AG04450 (cell line): ENCODE data around the gene MOV10L1. TPM values are rescaled to one million over a fixed set of nuclear protein-coding genes. Genes with fewer than 3 reads are reported as not detected.

Source experiments
- CTCF ChIA-PET: fragments of 300-600, 350-600 bp; formaldehyde crosslinking; extraction: SDS; loops from one replicate; lab custom pipeline; 2022; ENCODE audit warnings: antibody characterized with exemption, inconsistent platforms; lab: Charles Lee
- POLR2A ChIA-PET: fragments of 350-600 bp; formaldehyde crosslinking; extraction: SDS; loops from one replicate; lab custom pipeline; 2021; ENCODE audit warnings: antibody characterized with exemption, inconsistent platforms; lab: Yijun Ruan, JAX
- DNase-seq: peaks from one replicate; pipeline ENCODE4 v3.0.0-alpha.2; 2011; ENCODE audit warnings: low read depth, low spot score
- H3K27ac ChIP-seq: one replicate; pipeline ENCODE4 v1.5.1; 2012; ENCODE audit warnings: low read depth, low read length, control low read depth
- H3K27me3 ChIP-seq: one replicate; pipeline ENCODE4 v1.6.0; 2012; ENCODE audit warnings: low read length; ENCODE audit not compliant: control insufficient read depth, insufficient read depth
- H3K4me3 ChIP-seq: 2 replicates; pipeline ENCODE4 v1.5.1; 2011; ENCODE audit warnings: mild to moderate bottlenecking, low read depth, low read length, control low read depth
- H3K9me3 ChIP-seq: 2 replicates; pipeline ENCODE4 v1.5.1; 2012; ENCODE audit warnings: low read length; ENCODE audit not compliant: control insufficient read depth, insufficient read depth
- polyA minus RNA-seq: library from RNA; depleted of rRNA, polyadenylated mRNA; stranded (reverse); fragments of >200 nt; gene quantifications from 2 replicates; pipeline ENCODE4 v1.2.3, GENCODE V29; 2011; rRNA and poly(A)+ RNA removed
- polyA plus RNA-seq: library from polyadenylated mRNA; depleted of rRNA; stranded (reverse); fragments of >200 nt; gene quantifications from 2 replicates; pipeline ENCODE4 v1.2.3, GENCODE V29; 2011; rRNA removed
- TF ChIP-seq, protein P1 (sequence below): IDR thresholded peaks from 2 replicates; pipeline ENCODE4 v1.5.1; 2011; ENCODE audit warnings: low read depth, low read length, control low read depth, inconsistent platforms

The MOV10L1 gene
- polyA plus RNA-seq (4.2 and 4.6 TPM in 2 replicates), polyA minus RNA-seq (4.3 and 5.5 TPM in 2 replicates)

DNA sequence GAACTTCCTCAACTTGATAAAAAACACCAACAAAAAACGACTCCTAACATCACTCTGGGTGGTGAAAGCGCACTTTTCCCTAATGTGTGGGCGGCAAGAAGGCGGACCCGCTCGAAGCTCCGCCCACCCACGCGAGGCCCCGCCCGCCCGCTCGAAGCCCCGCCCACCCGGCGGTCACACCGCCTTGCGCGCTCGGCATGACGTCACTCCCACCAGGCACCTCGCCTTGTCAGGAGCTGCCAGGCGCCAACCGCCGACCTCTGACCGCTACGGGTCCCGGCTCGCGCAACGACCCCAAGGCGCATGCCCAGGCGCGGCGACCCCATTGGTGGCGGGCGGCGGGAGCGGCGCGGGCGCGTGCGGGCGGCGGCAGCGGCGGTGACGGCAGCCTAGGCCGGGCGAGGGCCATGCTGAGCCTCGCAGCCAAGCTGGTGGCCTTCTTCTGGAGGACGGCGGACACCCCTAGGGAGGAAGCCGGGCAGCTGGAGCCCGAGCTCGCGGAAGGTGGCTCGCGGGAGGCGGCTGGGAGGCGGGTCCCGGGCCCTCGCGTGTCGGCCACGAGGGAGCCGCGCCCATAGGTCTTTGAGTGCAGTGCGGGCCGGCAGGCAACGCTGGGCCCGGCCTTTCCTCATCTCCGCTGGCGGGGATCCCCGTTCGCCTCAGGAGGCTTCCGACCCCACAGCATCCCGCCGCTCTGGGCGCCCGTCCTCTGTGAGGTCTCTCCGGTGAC lies at the start of gene MOV10L1:
Gene MOV10L1 (plus strand): TSS at position 325 of the 730 bp plus-strand sequence. CDS start 83 bp downstream, at position 408.
- H3K27ac ChIP-seq, result no peak within 1 kb of the TSS
- H3K9me3 ChIP-seq, result peaks cover 34% of the 10 kb centered on the region
- no peak within 1 kb of the TSS for H3K4me3 ChIP-seq
- H3K27me3 ChIP-seq, result peaks cover 3% of the 10 kb centered on the region
- DNase-seq, result no peak
- CTCF ChIA-PET, result no interaction called here
- POLR2A ChIA-PET, result no interaction called here
- TF ChIP-seq, protein P1, sequence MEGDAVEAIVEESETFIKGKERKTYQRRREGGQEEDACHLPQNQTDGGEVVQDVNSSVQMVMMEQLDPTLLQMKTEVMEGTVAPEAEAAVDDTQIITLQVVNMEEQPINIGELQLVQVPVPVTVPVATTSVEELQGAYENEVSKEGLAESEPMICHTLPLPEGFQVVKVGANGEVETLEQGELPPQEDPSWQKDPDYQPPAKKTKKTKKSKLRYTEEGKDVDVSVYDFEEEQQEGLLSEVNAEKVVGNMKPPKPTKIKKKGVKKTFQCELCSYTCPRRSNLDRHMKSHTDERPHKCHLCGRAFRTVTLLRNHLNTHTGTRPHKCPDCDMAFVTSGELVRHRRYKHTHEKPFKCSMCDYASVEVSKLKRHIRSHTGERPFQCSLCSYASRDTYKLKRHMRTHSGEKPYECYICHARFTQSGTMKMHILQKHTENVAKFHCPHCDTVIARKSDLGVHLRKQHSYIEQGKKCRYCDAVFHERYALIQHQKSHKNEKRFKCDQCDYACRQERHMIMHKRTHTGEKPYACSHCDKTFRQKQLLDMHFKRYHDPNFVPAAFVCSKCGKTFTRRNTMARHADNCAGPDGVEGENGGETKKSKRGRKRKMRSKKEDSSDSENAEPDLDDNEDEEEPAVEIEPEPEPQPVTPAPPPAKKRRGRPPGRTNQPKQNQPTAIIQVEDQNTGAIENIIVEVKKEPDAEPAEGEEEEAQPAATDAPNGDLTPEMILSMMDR, result no peak

DNA sequence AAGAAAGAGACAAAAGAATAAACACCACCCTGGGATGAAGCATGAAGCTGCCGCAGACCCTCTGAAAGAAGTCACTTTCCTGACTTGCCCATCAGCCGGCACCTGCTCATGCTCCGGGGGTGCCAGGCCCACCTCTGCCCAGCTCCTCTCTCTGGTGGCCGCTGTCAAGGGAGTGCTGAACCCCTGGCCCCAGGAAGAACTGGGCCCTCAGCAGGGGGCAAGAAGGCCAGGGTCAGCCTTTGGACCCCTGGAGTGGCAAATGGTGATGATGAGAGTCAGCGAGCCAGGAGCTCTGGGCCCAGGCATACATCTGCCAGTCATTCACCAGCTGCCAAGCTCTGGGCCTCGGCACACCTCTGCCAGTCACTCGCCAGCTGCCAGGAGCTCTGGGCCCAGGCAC lies 49.1 kb upstream of the MOV10L1 start:
- POLR2A ChIA-PET, result no interaction called here

DNA sequence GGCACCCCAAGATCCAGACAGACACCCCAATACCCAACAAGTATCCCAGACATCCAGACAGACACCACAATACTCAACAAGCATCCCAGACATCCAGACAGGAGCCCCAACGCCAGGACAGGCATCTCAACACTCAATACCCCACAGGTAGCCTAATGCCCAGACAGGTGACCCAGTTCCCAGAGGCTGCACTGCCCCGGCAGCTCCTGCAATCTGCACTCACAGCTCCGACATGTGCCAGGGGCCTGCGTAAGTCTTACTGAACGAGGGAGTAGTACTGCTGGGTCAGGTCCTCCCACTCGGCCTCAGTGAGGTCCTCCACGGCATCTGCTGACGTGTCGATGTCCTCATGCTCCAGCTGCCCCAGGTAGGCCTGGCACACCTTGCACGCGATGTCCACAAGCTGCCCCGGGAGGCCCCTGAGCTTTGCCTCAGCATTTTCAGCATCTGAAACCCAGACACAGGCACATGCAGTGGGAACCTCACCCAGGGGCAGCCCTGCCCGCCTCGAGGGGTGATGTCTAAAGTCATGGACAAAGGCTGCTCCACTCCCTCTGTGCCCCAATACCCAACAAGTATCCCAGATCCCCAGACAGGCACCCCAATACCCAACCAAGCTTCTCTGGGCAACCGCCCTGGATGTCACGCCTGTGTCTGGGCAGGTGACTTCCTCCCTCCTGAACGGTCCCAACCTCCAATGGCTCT lies 48.3 kb upstream of the MOV10L1 start:
- ChIA-PET CTCF (no interaction called here), POLR2A (no interaction called here)
- TF ChIP-seq, protein P1, result no peak
- no peak overlapping the region for H3K4me3 ChIP-seq
- H3K9me3 ChIP-seq, result peaks cover 9% of the 10 kb centered on the region
- no peak for DNase-seq
- H3K27me3 ChIP-seq, result peaks cover 10% of the 10 kb centered on the region
- H3K27ac ChIP-seq, result no peak overlapping the region

More for the DNA sequence above, 49.1 kb upstream of the MOV10L1 start:
- H3K9me3 ChIP-seq, result peaks cover 9% of the 10 kb centered on the region
- H3K27me3 ChIP-seq, result peaks cover 10% of the 10 kb centered on the region
- H3K4me3 ChIP-seq, result no peak overlapping the region
- H3K27ac ChIP-seq, result no peak overlapping the region
- CTCF ChIA-PET, result no interaction called here
- no peak for DNase-seq
- TF ChIP-seq, protein P1, result no peak

DNA sequence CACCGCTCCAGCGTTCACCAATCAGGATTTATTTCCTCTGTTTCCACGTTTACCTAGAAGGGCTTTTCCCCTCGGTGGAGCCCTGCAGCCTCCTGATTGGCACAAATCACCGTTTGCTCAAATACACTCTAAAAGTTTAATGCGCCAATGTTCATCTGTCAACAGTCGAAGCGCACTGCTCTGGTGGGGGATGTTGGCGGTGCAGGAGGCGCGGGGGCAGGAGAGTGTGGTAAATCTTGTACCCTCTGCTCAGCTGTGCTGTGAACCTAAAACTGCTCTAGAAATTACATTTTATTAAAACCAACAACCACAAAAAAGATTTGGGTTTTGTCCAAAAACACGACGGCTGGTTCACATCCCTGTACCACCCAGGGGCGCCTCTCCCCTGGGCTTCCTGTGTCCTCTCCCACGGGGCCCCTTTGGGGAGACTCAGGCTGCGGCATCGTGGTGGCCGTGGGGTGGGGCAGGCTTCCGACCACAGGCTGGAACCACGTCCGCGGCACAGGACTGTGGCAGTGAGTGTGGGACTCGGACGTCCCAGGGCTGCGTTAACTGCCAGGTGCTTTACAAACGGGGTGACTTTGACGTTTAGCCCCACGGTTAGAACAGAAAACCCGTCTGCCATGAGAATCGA lies 45.2 kb upstream of the MOV10L1 start:
- no peak for DNase-seq
- Histone ChIP-seq H3K27me3 (peaks cover 8% of the 10 kb centered on the region), H3K9me3 (peaks cover 4% of the 10 kb centered on the region), H3K27ac (no peak overlapping the region), H3K4me3 (no peak overlapping the region)
- POLR2A ChIA-PET, result no interaction called here
- TF ChIP-seq, protein P1, result no peak
- CTCF ChIA-PET, result no interaction called here
